Stimulated activated CD8-positive, alpha-beta memory T cell treated with anti-CD3 and anti-CD28 coated beads, Interleukin-15, amount 100 ng/mL, for 1 hour (primary cell): Measurements from ENCODE around the gene ZFYVE28.

ENCODE experiments used
- DNase-seq: peaks from one replicate; pipeline ENCODE4 v3.0.0-alpha.2; 2020; ENCODE audit warnings: low read depth

ZFYVE28 gene

GRCh38 chr4:2303121-2303685 is 115.2 kb downstream of the ZFYVE28 start:
- DNase-seq, result no peak

DNA sequence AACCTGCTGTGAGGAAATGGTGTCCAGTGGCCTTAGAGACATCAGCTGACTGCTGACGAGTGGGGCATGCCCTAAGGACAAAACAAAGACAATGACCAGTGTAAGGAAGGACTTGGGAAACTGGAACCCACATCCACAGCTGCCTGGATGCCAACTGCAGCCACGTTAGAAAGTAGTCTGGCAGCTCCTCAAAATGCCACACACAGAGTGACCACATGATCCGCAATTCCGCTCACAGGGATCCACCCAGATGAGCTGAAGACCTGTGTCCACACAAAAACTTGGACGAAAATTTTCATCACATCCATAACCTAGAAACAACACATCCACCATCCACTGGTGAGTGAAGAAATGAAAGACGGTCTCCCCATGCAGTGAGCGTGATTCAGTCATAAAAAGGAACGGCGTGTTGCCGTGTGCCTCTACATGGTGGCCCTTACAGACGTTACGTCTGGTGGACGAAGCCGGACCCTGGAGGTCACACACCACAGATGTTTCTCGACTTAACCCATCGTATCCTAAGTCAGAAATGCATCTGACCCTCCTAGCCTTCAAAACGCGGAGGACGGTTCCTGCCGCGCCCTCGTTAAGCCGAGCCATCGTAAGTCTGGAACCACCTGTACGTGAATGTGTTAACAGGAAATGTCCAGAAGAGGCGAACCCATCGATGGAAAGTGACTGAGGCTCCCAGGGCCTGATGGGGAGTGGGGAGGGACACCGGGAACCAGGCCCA is 115.9 kb downstream of the ZFYVE28 start:
- no peak for DNase-seq

DNA sequence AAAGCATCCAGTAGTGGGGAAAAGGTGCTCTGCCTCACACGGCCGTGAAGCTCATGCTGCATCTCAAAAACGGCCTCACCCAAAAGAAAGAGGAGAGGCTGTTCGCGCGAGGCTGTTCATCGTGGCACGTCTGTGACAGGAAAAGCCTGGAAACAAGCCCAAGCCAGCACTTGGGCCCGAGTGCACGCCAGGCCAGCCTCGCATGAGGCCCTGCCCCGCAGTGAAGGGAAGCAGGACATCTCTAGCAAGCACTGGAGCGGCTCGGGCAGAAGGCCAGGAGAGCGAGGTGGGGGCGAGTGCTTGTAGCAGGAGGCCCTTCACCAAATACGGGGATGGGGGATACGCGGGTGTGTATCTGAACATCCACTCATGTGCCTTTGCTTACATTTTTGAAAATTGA is 116.6 kb downstream of the ZFYVE28 start:
- DNase-seq, result no peak

DNA sequence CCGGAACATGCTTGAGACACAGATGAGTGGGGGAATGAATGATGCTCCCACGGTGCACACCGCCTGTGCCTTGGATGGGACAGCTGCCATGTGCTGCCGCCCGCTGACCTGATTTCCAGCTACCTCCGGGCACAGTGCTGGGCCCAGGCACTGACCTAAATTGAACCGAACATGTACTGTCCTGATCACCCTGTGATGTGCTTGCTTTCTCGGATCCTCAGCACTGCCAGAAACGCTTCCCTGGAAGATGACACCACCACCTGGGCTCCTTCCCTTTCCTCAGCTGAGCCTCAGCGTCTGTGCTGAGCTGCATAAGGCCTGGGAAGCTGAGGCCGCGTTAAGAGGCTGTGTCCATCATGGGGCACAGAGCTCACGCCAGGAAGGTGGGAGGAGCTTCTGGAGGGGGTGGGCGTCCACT is 117.2 kb downstream of the ZFYVE28 start:
- no peak for DNase-seq

- no peak for DNase-seq
These were observed 117.8 kb downstream of the ZFYVE28 start for GRCh38 chr4:2300431-2301224.

DNA sequence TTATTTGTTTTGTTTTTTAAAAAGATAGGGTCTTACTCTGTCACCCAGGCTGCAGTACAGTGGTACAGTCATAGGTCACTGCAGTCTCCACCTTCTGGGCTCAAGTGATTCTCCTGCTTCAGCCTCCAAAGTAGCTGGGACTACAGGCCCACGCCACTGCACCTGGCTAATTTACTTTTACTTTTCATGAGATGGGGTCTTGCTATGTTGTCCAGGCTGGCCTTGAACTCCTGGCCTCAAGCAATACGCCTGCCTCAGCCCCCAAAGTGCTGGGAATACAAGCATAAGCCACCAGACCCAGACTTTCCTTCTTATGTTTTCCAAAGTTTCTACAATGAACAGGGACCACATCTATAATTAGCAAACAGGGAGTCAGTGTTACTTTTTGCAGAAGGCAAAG is 118.7 kb downstream of the ZFYVE28 start:
- no peak for DNase-seq

DNA sequence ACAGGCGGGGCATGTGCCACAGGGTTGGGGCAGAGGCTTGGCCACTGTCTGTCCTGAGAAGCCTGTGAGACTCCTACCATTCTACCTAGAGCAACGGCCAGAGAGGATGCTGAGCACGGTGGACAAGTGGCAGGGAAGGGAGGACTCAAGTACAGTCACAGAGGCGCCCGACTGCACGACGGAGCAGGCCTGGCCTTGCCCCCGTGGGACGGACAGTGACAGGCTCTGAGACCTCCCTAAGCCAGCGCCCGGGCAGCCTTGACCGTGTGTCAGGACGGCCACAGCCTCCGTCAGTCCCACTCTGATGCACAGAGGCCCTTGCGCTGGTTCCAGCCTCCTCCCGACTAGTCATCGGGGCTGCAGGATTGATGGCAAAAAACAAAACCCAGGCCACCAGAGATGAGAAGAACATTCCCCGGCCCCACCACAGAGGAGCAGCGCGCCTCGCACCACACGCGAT is 119.9 kb downstream of the ZFYVE28 start:
- no peak for DNase-seq

- no peak for DNase-seq
These were observed 120.6 kb downstream of the ZFYVE28 start for GRCh38 chr4:2297606-2298531.

DNA sequence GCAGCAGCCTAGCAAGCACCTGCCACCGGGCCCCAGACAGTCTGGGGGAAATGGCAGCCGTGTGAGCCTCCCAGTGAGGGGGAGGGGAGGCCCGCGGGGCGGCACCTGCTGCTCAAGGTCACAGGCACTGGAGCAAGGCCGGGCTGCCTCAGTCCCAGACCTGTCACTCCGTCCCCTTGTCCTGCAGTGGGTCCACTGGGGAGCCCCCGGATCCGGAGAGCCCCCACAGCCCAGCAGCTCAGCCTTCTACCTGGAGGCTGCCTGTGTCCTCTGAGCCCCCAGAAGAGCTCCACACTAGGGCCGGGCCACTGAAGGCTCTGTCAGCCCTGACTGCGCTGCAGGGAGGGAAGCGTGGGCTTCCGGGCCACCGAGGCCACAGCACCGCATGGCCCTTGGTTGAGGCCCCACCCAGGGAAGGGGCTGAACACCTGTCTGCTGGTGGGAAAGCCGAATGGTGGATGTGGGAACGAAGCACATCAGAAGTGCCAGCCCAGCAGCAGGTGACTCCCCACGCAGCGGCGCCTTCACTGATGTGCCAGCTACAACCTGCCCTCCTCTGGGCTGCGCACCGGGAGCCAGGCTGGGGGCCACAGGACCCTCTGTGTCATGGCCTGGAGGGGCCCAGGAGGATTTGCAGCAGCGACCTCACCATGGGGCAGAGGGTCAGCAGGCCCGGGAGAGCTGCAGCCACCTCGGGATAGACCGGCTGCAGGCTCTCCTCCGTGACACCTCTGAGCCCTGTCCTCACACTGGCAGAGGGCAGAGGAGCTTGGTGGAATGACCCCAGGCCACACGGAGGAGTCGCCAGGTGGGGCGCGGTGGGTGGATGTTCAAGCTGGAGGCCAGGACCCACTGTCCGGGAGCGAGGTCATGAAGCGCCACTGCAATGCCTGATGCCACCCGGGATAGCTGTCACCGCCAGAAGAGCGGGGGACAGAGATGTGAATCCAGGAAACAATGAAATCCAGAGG is 121.5 kb downstream of the ZFYVE28 start:
- no peak for DNase-seq

- no peak for DNase-seq
These were observed 122.5 kb downstream of the ZFYVE28 start for GRCh38 chr4:2295900-2296442.

- no peak for DNase-seq
These were observed 122.9 kb downstream of the ZFYVE28 start for GRCh38 chr4:2295500-2295899.

GRCh38 chr4:2292646-2293108 is 125.8 kb downstream of the ZFYVE28 start:
- no peak for DNase-seq

- no peak for DNase-seq
These were observed 126.5 kb downstream of the ZFYVE28 start for GRCh38 chr4:2291705-2292645.

- DNase-seq, result peak; percentile 37
These were observed 127.3 kb downstream of the ZFYVE28 start for GRCh38 chr4:2290974-2291704.

DNA sequence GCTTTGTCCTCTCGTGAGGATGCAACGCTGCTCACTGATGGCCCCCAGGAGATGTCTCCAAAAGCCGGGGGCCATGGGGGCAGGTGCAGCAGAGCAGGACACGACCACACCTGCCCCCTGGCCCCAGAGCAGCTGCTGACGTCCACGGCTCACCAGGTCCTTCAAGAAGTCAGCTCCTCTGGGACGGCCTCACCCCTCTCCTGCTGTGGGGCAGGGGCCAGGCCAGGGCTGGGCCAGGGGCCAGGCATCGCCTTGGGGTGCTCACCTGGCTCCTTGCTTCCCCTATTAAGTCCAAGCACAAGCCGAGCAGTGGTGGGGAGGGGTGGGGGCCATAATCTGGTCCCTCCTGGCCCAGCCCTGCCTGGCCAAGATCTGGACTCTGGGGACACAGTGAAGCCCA is 128.0 kb downstream of the ZFYVE28 start:
- DNase-seq, result no peak

- no peak for DNase-seq
These were observed 128.5 kb downstream of the ZFYVE28 start for GRCh38 chr4:2289955-2290333.

DNA sequence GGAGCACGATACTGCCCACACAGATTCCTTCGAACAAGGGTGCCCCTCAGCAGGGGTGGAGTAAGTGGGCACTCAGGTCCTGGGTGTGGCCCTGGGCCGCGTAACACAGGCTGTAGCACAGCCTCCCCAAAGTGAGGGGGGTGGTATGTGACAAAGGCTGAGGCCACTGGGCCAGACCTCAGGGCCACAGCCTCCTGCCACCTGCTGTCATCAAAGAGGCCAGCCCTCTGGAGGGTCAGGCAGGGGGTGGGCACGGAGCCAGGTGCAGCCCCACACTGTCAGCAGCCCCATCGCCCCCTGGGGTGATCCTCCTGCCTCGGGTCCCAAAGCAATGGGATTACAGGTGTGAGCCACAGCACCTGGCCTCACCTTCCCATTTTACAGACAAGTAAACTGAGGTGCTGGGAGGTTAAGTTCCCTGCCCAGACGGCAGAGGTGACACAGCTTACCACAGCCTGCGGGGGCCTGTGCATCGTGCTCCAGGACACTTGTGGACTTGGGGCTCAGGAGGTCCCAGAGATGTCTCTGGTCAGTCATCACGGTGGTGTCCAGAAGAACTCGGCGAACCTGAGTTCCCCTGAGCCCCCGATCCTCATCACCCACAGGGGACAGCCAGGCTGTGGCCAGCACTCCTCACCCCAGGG is 129.0 kb downstream of the ZFYVE28 start:
- DNase-seq, result no peak

DNA sequence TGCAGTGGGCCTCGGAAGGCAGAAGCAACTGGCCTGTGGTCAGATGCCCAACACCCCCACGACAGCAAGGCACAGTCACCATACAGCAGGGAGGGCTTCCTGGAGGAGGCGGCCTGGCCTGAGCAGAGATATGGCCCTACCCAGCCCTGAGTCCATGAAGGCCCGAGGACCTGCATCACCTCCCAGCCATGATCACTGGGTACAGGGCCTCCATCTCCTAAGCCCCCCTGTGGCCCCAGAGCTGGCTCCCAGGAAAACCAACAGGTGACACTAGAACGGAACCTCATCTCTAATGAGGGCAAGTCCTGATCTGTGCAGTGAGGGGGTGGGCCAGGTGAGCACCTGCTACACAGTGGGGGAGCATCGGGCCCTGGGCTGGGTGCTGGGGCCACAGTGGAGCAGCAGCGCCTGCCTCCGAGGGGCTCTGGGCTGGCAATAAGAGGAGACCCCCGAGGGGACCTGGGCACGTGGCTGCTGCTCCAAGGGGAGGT is 130.3 kb downstream of the ZFYVE28 start:
- DNase-seq, result no peak
